ENCODE results near the gene FEZ2. TPM values are rescaled to one million over a fixed set of nuclear protein-coding genes. Genes with fewer than 3 reads are reported as not detected.
A peak's percentile ranks its signal among the peaks of the same experiment; 100 is the strongest.

FEZ2 gene
- total and polyA plus RNA-seq, 3 donors from 2014 or later: 46.2 to 63.6 (median 56.6) TPM

DNA sequence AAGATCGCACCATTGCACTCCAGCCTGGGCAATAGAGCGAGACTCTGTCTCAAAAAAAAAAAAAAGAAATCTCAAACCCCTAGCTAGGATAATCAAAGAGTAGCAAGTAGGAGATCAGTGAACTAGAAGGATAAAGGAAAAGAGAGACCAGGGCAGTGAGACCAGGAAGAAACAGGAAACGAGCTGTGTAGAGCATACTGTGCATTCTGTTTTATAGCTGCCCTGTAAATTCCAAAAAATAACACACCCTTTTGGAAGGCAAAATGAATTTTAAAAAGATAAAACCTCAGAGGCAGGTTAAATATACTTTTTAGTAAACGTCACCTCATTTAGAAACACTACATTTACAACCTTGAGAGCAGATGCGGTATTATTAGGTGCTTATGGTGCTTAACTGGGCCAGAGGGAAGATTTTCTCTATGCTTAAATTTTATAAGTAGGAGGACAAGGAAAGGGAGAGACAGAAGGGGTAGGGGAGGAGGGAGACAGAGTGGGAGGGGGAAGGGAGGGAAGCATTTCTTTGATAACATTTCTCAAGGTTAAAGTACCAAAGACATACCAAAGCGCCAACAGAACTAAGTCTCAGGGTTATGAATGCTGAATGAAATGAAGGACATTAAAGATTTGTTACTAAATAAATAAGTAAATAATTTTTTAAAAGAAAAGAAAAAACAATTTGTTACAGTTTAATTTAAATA lies 30.1 kb downstream of the FEZ2 start:
- intact Hi-C loops (cut with DNase I; ENCODE audit: low total_unique reads): no loop called here
- H3K27me3 ChIP-seq: no peaks in the 10 kb centered on the region
- 70 to 80% methylated on average over 6 of the region's 6 CpGs for WGBS, 2 donors
- H3K4me3 ChIP-seq: no peak overlapping the region
- DNase-seq: no peak
- no peaks in the 10 kb centered on the region for H3K36me3 ChIP-seq (ENCODE audit: low read depth, missing control alignments)
- H3K27ac ChIP-seq: peak overlapping the region; percentile 3 to 41
- H3K4me1 ChIP-seq: peaks cover 5% of the 10 kb centered on the region
- H3K9me3 ChIP-seq: no peaks in the 10 kb centered on the region
- TF ChIP-seq POLR2A (IDR thresholded peaks at IDR 0.05): no peak
- TF ChIP-seq, protein P1, sequence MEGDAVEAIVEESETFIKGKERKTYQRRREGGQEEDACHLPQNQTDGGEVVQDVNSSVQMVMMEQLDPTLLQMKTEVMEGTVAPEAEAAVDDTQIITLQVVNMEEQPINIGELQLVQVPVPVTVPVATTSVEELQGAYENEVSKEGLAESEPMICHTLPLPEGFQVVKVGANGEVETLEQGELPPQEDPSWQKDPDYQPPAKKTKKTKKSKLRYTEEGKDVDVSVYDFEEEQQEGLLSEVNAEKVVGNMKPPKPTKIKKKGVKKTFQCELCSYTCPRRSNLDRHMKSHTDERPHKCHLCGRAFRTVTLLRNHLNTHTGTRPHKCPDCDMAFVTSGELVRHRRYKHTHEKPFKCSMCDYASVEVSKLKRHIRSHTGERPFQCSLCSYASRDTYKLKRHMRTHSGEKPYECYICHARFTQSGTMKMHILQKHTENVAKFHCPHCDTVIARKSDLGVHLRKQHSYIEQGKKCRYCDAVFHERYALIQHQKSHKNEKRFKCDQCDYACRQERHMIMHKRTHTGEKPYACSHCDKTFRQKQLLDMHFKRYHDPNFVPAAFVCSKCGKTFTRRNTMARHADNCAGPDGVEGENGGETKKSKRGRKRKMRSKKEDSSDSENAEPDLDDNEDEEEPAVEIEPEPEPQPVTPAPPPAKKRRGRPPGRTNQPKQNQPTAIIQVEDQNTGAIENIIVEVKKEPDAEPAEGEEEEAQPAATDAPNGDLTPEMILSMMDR (IDR thresholded peaks at IDR 0.05): no peak

DNA sequence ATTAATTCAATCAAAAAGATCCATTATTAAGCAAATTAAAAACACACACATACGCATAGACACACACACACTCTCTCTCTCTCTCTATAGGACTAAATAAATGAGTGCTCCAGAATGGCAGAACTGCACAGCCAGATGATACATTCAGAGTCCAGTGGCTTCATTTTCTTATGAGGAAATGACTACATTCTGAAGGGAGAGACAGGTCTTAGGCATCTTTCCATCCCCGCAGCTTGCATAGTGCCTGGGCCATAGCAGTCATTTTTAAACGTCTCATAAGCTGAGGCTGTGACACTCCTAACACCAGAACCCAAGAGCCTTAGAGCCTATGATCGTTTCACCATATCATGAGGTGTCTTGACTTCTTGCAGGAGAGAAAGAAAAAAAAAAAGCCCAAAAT lies 31.1 kb downstream of the FEZ2 start:
- no peak for TF ChIP-seq POLR2A (IDR thresholded peaks at IDR 0.05)
- TF ChIP-seq, protein P1 (IDR thresholded peaks at IDR 0.05): no peak
- DNase-seq: no peak
- H3K27me3 ChIP-seq: no peaks in the 10 kb centered on the region
- peaks cover 6% of the 10 kb centered on the region for H3K4me1 ChIP-seq
- intact Hi-C loops (cut with DNase I; ENCODE audit: low total_unique reads): no loop called here
- H3K27ac ChIP-seq: peak overlapping the region in 1 of 2 donors; percentile 41
- H3K9me3 ChIP-seq: no peaks in the 10 kb centered on the region
- no peak overlapping the region for H3K4me3 ChIP-seq
- 94 to 95% methylated on average over 4 of the region's 4 CpGs for WGBS, 2 donors
- H3K36me3 ChIP-seq (ENCODE audit: low read depth, missing control alignments): no peaks in the 10 kb centered on the region

DNA sequence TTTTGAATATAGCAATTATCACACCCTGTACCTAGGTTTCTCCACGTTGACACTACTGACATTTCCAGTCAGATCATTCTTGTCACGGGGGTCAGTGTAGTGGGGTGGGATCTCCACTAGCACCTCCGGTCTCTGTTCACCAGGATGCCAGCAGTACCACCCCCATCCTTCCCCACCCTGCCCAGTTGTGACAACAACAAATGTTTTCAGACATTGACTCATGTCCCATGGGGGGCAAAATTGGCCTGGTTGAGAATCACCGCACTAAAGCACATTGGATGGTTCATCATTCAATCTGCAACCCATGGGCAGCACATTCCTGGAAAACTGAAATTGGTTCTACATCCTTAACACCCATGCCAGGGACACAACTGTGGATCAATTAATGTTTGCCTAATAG lies 32.3 kb downstream of the FEZ2 start:
- DNase-seq: no peak
- H3K4me1 ChIP-seq: peaks cover 11% of the 10 kb centered on the region
- H3K4me3 ChIP-seq: no peak overlapping the region
- no peak overlapping the region for H3K27ac ChIP-seq
- no peak for TF ChIP-seq POLR2A (IDR thresholded peaks at IDR 0.05)
- TF ChIP-seq, protein P1 (IDR thresholded peaks at IDR 0.05): no peak
- H3K27me3 ChIP-seq: no peaks in the 10 kb centered on the region
- intact Hi-C loops (cut with DNase I; ENCODE audit: low total_unique reads): no loop called here
- WGBS, 2 donors: 83 to 94% methylated on average over 3 to 4 of the region's 4 CpGs
- no peaks in the 10 kb centered on the region for H3K36me3 ChIP-seq (ENCODE audit: low read depth, missing control alignments)
- H3K9me3 ChIP-seq: no peaks in the 10 kb centered on the region

DNA sequence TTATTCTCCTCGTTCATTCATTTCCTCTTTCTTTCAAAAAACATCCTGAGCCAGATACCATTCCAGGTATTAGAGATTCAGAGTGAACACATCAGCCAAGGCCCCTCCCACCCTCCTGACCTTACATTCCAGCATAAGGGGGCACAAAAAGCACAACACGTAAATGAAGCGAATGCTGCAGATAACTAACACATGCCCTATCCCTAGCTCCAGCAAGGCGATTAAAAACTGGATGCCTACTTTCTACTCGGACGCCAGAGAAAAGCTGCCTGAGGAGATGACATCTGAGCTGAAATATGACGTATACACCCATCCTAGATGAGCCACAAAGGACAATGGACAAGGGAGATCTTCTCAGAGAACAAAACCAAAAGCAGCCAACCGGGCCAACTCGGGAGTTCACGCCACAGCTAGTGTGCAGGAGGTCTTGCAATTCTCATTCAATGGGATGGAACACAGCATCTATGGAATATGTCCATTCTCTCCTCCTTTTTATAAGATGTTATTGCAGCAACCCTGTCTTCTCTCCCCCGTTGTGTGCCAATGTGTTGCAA lies 33.5 kb downstream of the FEZ2 start:
- no peak for TF ChIP-seq POLR2A (IDR thresholded peaks at IDR 0.05)
- TF ChIP-seq, protein P1 (IDR thresholded peaks at IDR 0.05): no peak
- DNase-seq: no peak
- no peaks in the 10 kb centered on the region for H3K27me3 ChIP-seq
- no peaks in the 10 kb centered on the region for H3K36me3 ChIP-seq (ENCODE audit: low read depth, missing control alignments)
- intact Hi-C loops (cut with DNase I; ENCODE audit: low total_unique reads): no loop called here
- no peak overlapping the region for H3K27ac ChIP-seq
- no peak overlapping the region for H3K4me3 ChIP-seq
- peaks cover 11% of the 10 kb centered on the region for H3K4me1 ChIP-seq
- H3K9me3 ChIP-seq: no peaks in the 10 kb centered on the region
- 76 to 79% methylated on average over 11 of the region's 11 CpGs for WGBS, 2 donors

Data from testis (tissue), 3 donors.